IMR-90 (cell line): ENCODE data around the gene SLC39A11.

Experiments
- CHD1 ChIP-seq: IDR thresholded peaks from 2 replicates; pipeline ENCODE4 v1.6.1; 2012; ENCODE audit warnings: low read depth, low read length, improper control_type of control experiment
- MAFK ChIP-seq: IDR thresholded peaks from 2 replicates; pipeline ENCODE4 v1.6.1; 2012; ENCODE audit warnings: low read depth, low read length, improper control_type of control experiment
- NFE2L2 ChIP-seq: fragments of 150-350 bp; IDR thresholded peaks from 2 replicates; pipeline ENCODE4 v1.6.1; 2016; ENCODE audit warnings: low read depth, mild to moderate bottlenecking, low read length
- POLR2A ChIP-seq: IDR thresholded peaks from 2 replicates; pipeline ENCODE4 v1.6.1; 2012; ENCODE audit warnings: mild to moderate bottlenecking, low read depth, low read length
- RAD21 ChIP-seq: IDR thresholded peaks from 2 replicates; pipeline ENCODE4 v1.6.1; 2012; ENCODE audit warnings: low read length, improper control_type of control experiment
- SMC3 ChIP-seq: fragments of 150-350 bp; IDR thresholded peaks from 2 replicates; pipeline ENCODE4 v1.6.1; 2016; ENCODE audit warnings: low read depth, mild to moderate bottlenecking, antibody characterized with exemption, low read length, moderate library complexity
- TF ChIP-seq, protein P1 (sequence below): conservative IDR thresholded peaks from 2 replicates; pipeline ENCODE4 v1.5.1; 2012; ENCODE audit warnings: mild to moderate bottlenecking, low read depth, low read length, improper control_type of control experiment
- TF ChIP-seq, protein P2 (sequence below): fragments of 150-350 bp; IDR thresholded peaks from 2 replicates; pipeline ENCODE4 v1.6.1; 2017; ENCODE audit warnings: mild to moderate bottlenecking, antibody characterized with exemption, low read length, low read depth

DNA sequence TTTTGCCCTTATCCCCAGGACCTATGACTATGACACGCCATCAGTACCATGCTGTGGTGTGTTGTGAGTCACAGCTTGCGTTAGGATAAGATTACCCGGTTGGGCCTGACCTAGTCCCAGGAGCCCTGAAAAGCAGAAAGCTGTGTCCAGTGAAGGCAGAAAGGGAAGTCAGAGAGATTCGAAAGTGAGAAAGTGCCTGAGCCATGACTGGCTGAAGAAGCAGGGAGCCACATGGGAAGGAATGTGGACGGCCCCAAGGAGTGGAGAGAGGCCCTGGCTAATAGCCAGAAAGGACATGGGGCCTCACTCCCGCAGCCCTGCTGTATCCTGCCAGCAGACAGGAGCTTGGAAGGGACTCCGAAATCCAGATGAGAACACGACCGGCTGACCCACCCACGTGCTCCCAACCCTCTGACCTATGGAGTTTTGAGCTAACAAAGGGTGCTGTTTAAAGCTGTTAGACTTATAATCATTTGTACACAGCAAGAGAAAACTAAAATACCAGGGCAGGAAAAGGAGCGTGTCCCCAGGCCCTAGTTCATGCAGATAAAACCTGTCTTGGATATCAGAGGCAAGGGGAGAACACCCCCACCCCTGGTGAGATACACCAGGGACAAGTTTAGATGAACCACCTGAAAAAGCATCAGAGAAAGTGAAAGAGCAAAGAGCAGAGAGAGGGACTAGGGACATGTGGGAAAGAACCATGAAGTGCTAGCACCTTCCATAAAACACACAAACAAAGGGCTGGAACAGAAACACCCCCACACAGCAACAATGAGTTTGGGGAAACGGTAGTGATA, 115.3 kb downstream of the SLC39A11 start:
- TF ChIP-seq, protein P1, sequence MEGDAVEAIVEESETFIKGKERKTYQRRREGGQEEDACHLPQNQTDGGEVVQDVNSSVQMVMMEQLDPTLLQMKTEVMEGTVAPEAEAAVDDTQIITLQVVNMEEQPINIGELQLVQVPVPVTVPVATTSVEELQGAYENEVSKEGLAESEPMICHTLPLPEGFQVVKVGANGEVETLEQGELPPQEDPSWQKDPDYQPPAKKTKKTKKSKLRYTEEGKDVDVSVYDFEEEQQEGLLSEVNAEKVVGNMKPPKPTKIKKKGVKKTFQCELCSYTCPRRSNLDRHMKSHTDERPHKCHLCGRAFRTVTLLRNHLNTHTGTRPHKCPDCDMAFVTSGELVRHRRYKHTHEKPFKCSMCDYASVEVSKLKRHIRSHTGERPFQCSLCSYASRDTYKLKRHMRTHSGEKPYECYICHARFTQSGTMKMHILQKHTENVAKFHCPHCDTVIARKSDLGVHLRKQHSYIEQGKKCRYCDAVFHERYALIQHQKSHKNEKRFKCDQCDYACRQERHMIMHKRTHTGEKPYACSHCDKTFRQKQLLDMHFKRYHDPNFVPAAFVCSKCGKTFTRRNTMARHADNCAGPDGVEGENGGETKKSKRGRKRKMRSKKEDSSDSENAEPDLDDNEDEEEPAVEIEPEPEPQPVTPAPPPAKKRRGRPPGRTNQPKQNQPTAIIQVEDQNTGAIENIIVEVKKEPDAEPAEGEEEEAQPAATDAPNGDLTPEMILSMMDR = no peak
- no peak; the same call in 1 of the 2 replicates for TF ChIP-seq POLR2A
- no peak for TF ChIP-seq MAFK
- TF ChIP-seq, protein P2, sequence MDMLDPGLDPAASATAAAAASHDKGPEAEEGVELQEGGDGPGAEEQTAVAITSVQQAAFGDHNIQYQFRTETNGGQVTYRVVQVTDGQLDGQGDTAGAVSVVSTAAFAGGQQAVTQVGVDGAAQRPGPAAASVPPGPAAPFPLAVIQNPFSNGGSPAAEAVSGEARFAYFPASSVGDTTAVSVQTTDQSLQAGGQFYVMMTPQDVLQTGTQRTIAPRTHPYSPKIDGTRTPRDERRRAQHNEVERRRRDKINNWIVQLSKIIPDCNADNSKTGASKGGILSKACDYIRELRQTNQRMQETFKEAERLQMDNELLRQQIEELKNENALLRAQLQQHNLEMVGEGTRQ = peak; percentile 73; the same call in 1 of the 2 replicates
- no peak for TF ChIP-seq NFE2L2
- no peak for TF ChIP-seq SMC3
- no peak for TF ChIP-seq CHD1
- TF ChIP-seq RAD21 = no peak
